Measurements from ENCODE around the gene ALAS1. TPM values are rescaled to one million over a fixed set of nuclear protein-coding genes. Genes with fewer than 3 reads are reported as not detected.

The ALAS1 gene
- total and polyA plus RNA-seq, 2 donors (not counting 3 experiments of a cell fraction or from before 2014, with no cell fraction given): 45.1 to 72.1 TPM

- H3K4me1 ChIP-seq (ENCODE audit: control insufficient read depth, extremely low read depth, insufficient read depth, low read length): peaks cover 42% of the 10 kb centered on the region
- no TSS peak for BruUV-seq (replicated peaks)
- H4K20me1 ChIP-seq (replicated peaks; ENCODE audit: control insufficient read depth, extremely low read depth, insufficient read depth, low read length): no peaks in the 10 kb centered on the region
- H3K27ac ChIP-seq (ENCODE audit: insufficient read depth, low read depth, low read length): no peak overlapping the region
- H3K9ac ChIP-seq (replicated peaks; ENCODE audit: extremely low read depth, insufficient read depth, low read length): no peak overlapping the region
- TF ChIP-seq, protein P1, sequence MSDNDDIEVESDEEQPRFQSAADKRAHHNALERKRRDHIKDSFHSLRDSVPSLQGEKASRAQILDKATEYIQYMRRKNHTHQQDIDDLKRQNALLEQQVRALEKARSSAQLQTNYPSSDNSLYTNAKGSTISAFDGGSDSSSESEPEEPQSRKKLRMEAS (IDR thresholded peaks at IDR 0.05; ENCODE audit: insufficient read depth, insufficient read length): no peak
- DNase-seq (ENCODE audit: low read depth, low spot score) (no peak), FAIRE-seq (no peak)
- no peaks in the 10 kb centered on the region for H3K27me3 ChIP-seq (ENCODE audit: control insufficient read depth in 2 of 2, insufficient read depth in 2 of 2, low read length in 2 of 2)
- H3K4me2 ChIP-seq (ENCODE audit: insufficient read depth, low read length): no peak overlapping the region
- no peak overlapping the region for H3K4me3 ChIP-seq (replicated peaks in 1 of 3; ENCODE audit: insufficient read depth in 1 of 3, low read depth in 1 of 3, low read length in 3 of 3)
- intact Hi-C loops (cut with micrococcal nuclease) (no loop called here), dilution Hi-C loops (cut with MboI; ENCODE audit: extremely low pct_ligation_motif_present, low sequenced_read_pairs) (no loop called here)
- ChIA-PET POLR2A (no interaction called here), CTCF (interaction anchor here (0.7 to 0.8 kb wide), 2 partner anchors 10 to 97 kb away, joined by 3 to 4 read pairs; no protein-coding TSS in a partner anchor)
- no peaks in the 10 kb centered on the region for H3K9me3 ChIP-seq (replicated peaks; ENCODE audit: control insufficient read depth, insufficient read depth, low read length)
- H3K9me1 ChIP-seq (replicated peaks; ENCODE audit: control insufficient read depth, extremely low read depth, insufficient read depth, low read length): no peaks in the 10 kb centered on the region
- H3K79me2 ChIP-seq (ENCODE audit: control insufficient read depth, insufficient read depth, low read length): peaks cover 20% of the 10 kb centered on the region
- no peaks in the 10 kb centered on the region for H3K36me3 ChIP-seq (ENCODE audit: control insufficient read depth in 2 of 2, extremely low read depth in 1 of 2, insufficient read depth in 2 of 2, low read length in 2 of 2)
- H2AFZ ChIP-seq (ENCODE audit: low read depth, low read length): no peak overlapping the region
These were observed 44.1 kb downstream of the ALAS1 start for GRCh38 chr3:52242039-52242438.

DNA sequence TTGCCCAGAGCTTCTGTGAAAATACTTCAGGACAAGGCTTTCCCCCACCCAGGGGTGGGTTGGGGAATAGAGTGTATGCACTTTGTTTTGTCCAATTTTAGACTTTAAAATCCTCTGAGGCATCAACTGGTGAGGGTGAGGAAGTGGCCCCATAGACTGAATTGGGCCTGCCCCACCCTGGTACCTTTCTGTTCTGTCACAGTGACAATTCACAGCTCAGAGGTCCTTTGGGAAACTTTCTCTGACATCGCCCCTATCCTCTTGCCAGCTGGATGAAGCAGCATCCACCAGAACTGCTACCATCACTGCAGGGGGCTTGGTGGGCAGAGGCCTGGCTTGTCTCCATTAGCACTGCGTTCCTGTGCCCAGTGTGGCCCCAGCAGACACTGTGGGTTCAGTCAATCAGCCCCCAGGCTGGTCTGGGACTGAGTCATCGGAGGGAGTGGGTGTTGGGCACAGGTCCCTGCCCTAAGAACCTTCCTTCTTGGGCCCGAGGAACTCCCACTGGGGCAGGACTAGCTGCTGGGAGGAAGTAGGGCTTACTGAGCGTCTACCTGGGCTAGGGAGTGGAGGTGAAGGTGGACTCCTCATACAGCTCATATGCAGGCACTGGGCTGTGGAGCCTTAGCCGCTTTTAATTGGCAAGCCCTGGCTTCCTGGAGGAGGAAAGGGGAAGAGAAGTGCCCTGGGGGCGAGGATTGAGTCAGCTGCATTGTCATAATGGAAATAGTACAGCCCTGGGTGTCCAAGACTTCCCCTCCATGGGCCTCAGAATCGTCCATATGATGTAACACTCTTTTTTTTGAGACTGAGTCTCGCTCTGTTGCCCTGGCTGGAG lies 46.0 kb downstream of the ALAS1 start:
- H3K27ac ChIP-seq (ENCODE audit: insufficient read depth, low read depth, low read length): peak overlapping the region; percentile 2
- dilution Hi-C loops (cut with MboI; ENCODE audit: extremely low pct_ligation_motif_present, low sequenced_read_pairs) (no loop called here), intact Hi-C loops (cut with micrococcal nuclease) (no loop called here)
- no peaks in the 10 kb centered on the region for H3K9me3 ChIP-seq (replicated peaks; ENCODE audit: control insufficient read depth, insufficient read depth, low read length)
- peaks cover 9% of the 10 kb centered on the region for H3K79me2 ChIP-seq (ENCODE audit: control insufficient read depth, insufficient read depth, low read length)
- H3K4me2 ChIP-seq (ENCODE audit: insufficient read depth, low read length): no peak overlapping the region
- FAIRE-seq (peak; percentile 83), DNase-seq (ENCODE audit: low read depth, low spot score) (peak; percentile 62)
- no peaks in the 10 kb centered on the region for H3K9me1 ChIP-seq (replicated peaks; ENCODE audit: control insufficient read depth, extremely low read depth, insufficient read depth, low read length)
- TF ChIP-seq FOS (IDR thresholded peaks at IDR 0.05; ENCODE audit: borderline replicate concordance, insufficient read depth, low read length): peak; percentile 46
- TF ChIP-seq POLR2AphosphoS5 (IDR thresholded peaks at IDR 0.05; ENCODE audit: insufficient read depth, low read depth, low read length): peak; percentile 24
- TF ChIP-seq JUN (IDR thresholded peaks at IDR 0.05; ENCODE audit: borderline replicate concordance, insufficient read depth, insufficient read length, low read depth): no peak
- TF ChIP-seq, protein P1 (IDR thresholded peaks at IDR 0.05; ENCODE audit: insufficient read depth, insufficient read length): no peak
- no peak for TF ChIP-seq CTCF (IDR thresholded peaks at IDR 0.05; ENCODE audit: extremely low read depth in 1 of 2, insufficient read depth in 1 of 2, low read depth in 1 of 2, low read length in 2 of 2)
- no peak overlapping the region for H3K9ac ChIP-seq (replicated peaks; ENCODE audit: extremely low read depth, insufficient read depth, low read length)
- ChIA-PET CTCF (interaction anchor here (0.7 to 0.8 kb wide), 3 partner anchors 12 to 35 kb away, joined by 3 read pairs; partner anchors contain the start of gene WDR82), POLR2A (no interaction called here)
- H2AFZ ChIP-seq (ENCODE audit: low read depth, low read length): peak overlapping the region; percentile 11
- H3K4me1 ChIP-seq (ENCODE audit: control insufficient read depth, extremely low read depth, insufficient read depth, low read length): peaks cover 29% of the 10 kb centered on the region
- H3K4me3 ChIP-seq (replicated peaks in 1 of 3; ENCODE audit: insufficient read depth in 1 of 3, low read depth in 1 of 3, low read length in 3 of 3): no peak overlapping the region
- no peaks in the 10 kb centered on the region for H4K20me1 ChIP-seq (replicated peaks; ENCODE audit: control insufficient read depth, extremely low read depth, insufficient read depth, low read length)
- H3K36me3 ChIP-seq (ENCODE audit: control insufficient read depth in 2 of 2, extremely low read depth in 1 of 2, insufficient read depth in 2 of 2, low read length in 2 of 2): peaks cover 0 to 4% of the 10 kb centered on the region in 2 experiments
- H3K27me3 ChIP-seq (ENCODE audit: control insufficient read depth in 2 of 2, insufficient read depth in 2 of 2, low read length in 2 of 2): no peaks in the 10 kb centered on the region
- no TSS peak for BruUV-seq (replicated peaks)
